Measurements from ENCODE around the gene EGFL8. TPM values are rescaled to one million over a fixed set of nuclear protein-coding genes. Genes with fewer than 3 reads are reported as not detected.
A peak's percentile ranks its signal among the peaks of the same experiment; 100 is the strongest.

The EGFL8 gene
- total and polyA plus RNA-seq, 9 of the 15 experiments (the other 6 are each of a cell fraction or from before 2014, with no cell fraction given) = 2.2 to 47.4 (median 14.2) TPM

DNA sequence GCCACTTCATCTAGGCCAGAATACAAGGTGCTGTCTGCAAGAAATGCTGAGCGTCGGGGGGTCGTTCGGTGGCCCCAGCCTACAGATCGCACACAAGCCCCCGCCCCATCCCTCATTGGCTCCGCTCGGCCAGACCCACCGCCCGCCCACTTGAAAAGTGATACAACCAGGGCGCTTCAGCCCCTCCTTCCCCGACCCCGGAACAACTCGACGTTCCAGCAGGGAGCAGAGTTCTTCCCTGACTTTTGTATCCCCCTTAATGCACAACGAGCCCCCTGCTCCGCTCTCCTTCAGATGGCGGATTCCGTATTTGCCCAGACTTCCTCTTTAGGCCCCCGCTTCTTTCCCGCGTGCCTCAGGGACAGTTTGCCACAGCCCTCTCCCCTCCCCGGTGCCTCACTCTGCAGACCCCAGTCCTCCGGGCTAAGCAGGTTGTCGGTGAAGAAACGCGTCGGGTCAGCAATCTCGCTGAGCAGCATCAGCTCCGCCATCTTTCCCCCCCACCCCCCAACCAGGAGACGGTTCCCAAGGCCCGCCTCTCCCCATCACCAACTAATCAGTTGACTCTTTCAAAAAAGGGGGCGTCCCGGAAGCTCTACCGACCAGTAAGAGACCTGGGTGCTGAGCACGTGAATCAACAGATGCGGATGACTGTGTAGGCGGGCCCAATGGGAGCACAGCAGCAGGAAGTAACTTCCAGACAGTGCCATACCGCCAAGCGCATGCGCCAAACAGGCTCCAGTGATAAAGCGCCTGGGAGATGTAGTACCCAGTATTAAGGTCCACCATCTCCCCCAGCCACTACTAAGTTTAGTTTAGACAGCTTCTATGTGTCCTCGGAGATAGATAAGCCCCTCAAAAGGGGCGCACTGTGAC lies 36.4 kb upstream of the EGFL8 start, which contains the start of gene ATF6B (continued):
- no peak for TF ChIP-seq ZBTB8A (IDR thresholded peaks at IDR 0.05; ENCODE audit: partially characterized antibody)
- TF ChIP-seq CSDE1 (IDR thresholded peaks at IDR 0.05) = no peak
- no peak for TF ChIP-seq HNRNPLL (IDR thresholded peaks at IDR 0.05; ENCODE audit: low read depth, low read length, poor library complexity, severe bottlenecking)
- no peak for TF ChIP-seq NR1H2 (CRISPR knock-in tag; IDR thresholded peaks at IDR 0.05)
- no peak for TF ChIP-seq DMBX1 (CRISPR knock-in tag; IDR thresholded peaks at IDR 0.05; ENCODE audit: borderline replicate concordance)
- no peak for TF ChIP-seq ZNF589 (CRISPR knock-in tag; IDR thresholded peaks at IDR 0.05; ENCODE audit: low read depth)
- TF ChIP-seq PML (IDR thresholded peaks at IDR 0.05; ENCODE audit: low read length) = peak; percentile 75; the same call in 1 of the 2 replicates
- TF ChIP-seq ZNF444 (CRISPR knock-in tag; IDR thresholded peaks at IDR 0.05) = no peak
- TF ChIP-seq, protein P1, sequence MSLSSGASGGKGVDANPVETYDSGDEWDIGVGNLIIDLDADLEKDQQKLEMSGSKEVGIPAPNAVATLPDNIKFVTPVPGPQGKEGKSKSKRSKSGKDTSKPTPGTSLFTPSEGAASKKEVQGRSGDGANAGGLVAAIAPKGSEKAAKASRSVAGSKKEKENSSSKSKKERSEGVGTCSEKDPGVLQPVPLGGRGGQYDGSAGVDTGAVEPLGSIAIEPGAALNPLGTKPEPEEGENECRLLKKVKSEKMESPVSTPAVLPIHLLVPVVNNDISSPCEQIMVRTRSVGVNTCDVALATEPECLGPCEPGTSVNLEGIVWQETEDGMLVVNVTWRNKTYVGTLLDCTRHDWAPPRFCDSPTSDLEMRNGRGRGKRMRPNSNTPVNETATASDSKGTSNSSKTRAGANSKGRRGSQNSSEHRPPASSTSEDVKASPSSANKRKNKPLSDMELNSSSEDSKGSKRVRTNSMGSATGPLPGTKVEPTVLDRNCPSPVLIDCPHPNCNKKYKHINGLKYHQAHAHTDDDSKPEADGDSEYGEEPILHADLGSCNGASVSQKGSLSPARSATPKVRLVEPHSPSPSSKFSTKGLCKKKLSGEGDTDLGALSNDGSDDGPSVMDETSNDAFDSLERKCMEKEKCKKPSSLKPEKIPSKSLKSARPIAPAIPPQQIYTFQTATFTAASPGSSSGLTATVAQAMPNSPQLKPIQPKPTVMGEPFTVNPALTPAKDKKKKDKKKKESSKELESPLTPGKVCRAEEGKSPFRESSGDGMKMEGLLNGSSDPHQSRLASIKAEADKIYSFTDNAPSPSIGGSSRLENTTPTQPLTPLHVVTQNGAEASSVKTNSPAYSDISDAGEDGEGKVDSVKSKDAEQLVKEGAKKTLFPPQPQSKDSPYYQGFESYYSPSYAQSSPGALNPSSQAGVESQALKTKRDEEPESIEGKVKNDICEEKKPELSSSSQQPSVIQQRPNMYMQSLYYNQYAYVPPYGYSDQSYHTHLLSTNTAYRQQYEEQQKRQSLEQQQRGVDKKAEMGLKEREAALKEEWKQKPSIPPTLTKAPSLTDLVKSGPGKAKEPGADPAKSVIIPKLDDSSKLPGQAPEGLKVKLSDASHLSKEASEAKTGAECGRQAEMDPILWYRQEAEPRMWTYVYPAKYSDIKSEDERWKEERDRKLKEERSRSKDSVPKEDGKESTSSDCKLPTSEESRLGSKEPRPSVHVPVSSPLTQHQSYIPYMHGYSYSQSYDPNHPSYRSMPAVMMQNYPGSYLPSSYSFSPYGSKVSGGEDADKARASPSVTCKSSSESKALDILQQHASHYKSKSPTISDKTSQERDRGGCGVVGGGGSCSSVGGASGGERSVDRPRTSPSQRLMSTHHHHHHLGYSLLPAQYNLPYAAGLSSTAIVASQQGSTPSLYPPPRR (CRISPR knock-in tag; IDR thresholded peaks at IDR 0.05; ENCODE audit: borderline replicate concordance) = no peak
- TF ChIP-seq RBBP5 (IDR thresholded peaks at IDR 0.05; ENCODE audit: borderline replicate concordance, insufficient read depth, low read length, poor library complexity, severe bottlenecking) = peak; percentile 81
- TF ChIP-seq RB1 (IDR thresholded peaks at IDR 0.05; ENCODE audit: low read depth) = peak; percentile 47; the same call in 1 of the 2 replicates
- no peak for TF ChIP-seq RNF2 (IDR thresholded peaks at IDR 0.05)
- TF ChIP-seq ZNF766 (CRISPR knock-in tag; conservative IDR thresholded peaks at IDR 0.05) = no peak
- TF ChIP-seq EZH2 (IDR thresholded peaks at IDR 0.05; ENCODE audit: borderline replicate concordance, low read depth, low read length) = no peak
- TF ChIP-seq, protein P2, sequence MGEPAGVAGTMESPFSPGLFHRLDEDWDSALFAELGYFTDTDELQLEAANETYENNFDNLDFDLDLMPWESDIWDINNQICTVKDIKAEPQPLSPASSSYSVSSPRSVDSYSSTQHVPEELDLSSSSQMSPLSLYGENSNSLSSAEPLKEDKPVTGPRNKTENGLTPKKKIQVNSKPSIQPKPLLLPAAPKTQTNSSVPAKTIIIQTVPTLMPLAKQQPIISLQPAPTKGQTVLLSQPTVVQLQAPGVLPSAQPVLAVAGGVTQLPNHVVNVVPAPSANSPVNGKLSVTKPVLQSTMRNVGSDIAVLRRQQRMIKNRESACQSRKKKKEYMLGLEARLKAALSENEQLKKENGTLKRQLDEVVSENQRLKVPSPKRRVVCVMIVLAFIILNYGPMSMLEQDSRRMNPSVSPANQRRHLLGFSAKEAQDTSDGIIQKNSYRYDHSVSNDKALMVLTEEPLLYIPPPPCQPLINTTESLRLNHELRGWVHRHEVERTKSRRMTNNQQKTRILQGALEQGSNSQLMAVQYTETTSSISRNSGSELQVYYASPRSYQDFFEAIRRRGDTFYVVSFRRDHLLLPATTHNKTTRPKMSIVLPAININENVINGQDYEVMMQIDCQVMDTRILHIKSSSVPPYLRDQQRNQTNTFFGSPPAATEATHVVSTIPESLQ (CRISPR knock-in tag; IDR thresholded peaks at IDR 0.05) = no peak
- no peak for TF ChIP-seq ZNF197 (CRISPR knock-in tag; IDR thresholded peaks at IDR 0.05; ENCODE audit: low read depth)
- no peak for TF ChIP-seq KLF6 (CRISPR knock-in tag; IDR thresholded peaks at IDR 0.05; ENCODE audit: borderline replicate concordance)
- no peak for TF ChIP-seq NCOA2 (IDR thresholded peaks at IDR 0.05; ENCODE audit: partially characterized antibody in 2 of 2)
- TF ChIP-seq E2F3 (CRISPR knock-in tag; IDR thresholded peaks at IDR 0.05) = no peak
- no peak for TF ChIP-seq HMG20B (CRISPR knock-in tag; IDR thresholded peaks at IDR 0.05)
- peak; percentile 81 for TF ChIP-seq ASH1L (IDR thresholded peaks at IDR 0.05; ENCODE audit: borderline replicate concordance, low read depth, partially characterized antibody)
- TF ChIP-seq SMAD1 (IDR thresholded peaks at IDR 0.05; ENCODE audit: low read depth, low read length, partially characterized antibody) = no peak

Data from K562 (cell line).